PC-9 (cell line): ENCODE results near the gene SPON1.

ENCODE experiments used
- EZH2 ChIP-seq: fragments of 200-600 bp; sonication (generic); IDR thresholded peaks from 2 replicates; pipeline ENCODE4 v1.8.0; 2017; ENCODE audit warnings: antibody characterized with exemption, low read depth
- TF ChIP-seq, protein P1 (sequence below): fragments of 200-600 bp; sonication (generic); conservative IDR thresholded peaks from 2 replicates; pipeline ENCODE4 v1.6.1; 2017; ENCODE audit warnings: mixed run types, antibody characterized with exemption, mild to moderate bottlenecking, moderate library complexity

DNA sequence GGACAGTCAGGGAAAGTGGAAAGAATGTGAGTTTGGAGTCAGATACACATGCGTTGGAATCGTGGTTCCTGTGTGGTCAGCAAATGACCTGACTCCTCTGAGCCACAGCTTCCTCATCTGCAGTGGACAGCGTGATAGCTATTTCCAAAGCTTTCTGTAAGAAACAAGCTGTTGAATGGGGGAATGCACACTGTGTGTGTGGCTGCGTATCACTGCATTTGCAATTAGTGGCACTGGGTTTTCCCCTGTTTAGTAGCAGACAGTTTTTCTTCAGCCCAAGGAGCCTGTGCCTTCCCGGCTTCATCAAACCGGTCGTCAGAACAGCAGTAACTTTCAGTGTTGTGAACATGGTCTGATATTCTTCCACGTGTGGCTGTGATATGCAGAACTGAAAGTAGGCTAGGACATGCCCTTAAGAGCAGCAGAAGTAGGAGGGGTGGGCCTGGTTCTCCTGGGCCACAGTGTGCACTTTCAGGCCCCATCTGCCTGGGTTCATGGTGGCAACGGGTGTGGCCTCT lies 275.0 kb downstream of the SPON1 start:
- TF ChIP-seq, protein P1, sequence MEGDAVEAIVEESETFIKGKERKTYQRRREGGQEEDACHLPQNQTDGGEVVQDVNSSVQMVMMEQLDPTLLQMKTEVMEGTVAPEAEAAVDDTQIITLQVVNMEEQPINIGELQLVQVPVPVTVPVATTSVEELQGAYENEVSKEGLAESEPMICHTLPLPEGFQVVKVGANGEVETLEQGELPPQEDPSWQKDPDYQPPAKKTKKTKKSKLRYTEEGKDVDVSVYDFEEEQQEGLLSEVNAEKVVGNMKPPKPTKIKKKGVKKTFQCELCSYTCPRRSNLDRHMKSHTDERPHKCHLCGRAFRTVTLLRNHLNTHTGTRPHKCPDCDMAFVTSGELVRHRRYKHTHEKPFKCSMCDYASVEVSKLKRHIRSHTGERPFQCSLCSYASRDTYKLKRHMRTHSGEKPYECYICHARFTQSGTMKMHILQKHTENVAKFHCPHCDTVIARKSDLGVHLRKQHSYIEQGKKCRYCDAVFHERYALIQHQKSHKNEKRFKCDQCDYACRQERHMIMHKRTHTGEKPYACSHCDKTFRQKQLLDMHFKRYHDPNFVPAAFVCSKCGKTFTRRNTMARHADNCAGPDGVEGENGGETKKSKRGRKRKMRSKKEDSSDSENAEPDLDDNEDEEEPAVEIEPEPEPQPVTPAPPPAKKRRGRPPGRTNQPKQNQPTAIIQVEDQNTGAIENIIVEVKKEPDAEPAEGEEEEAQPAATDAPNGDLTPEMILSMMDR = no peak
- TF ChIP-seq EZH2 = no peak
